Measurements from ENCODE around the gene PIGS.

GRCh38 chr17:28575126-28575795 lies 3.9 kb upstream of the PIGS start:
- TF ChIP-seq CTCF (IDR thresholded peaks at IDR 0.05) (no peak), EZH2 (IDR thresholded peaks at IDR 0.05; ENCODE audit: borderline replicate concordance, insufficient read depth, low read depth, low read length, poor library complexity, severe bottlenecking) (no peak)
